Measurements from ENCODE around the gene PAX6.

- no peak for TF ChIP-seq SMC3 (IDR thresholded peaks at IDR 0.05)
- TF ChIP-seq CTCF (IDR thresholded peaks at IDR 0.05), result no peak
- no peak for TF ChIP-seq POLR2A (IDR thresholded peaks at IDR 0.05; ENCODE audit: low read length)
Measured at GRCh38 chr11:31820438-31820818, 9.3 kb upstream of the PAX6 start.
